Epidermal melanocyte (primary cell): ENCODE results near the gene EXOG.
"Not testable (repeated sequence)": the region's sequence is repeated elsewhere in the genome, so short reads cannot be mapped to it uniquely, and the experiment has no call there.

Source experiments
- DNase-seq: peaks from one replicate; pipeline ENCODE4 v3.0.0; 2011; ENCODE audit warnings: low spot score; ENCODE audit not compliant: insufficient read length

The EXOG gene

DNA sequence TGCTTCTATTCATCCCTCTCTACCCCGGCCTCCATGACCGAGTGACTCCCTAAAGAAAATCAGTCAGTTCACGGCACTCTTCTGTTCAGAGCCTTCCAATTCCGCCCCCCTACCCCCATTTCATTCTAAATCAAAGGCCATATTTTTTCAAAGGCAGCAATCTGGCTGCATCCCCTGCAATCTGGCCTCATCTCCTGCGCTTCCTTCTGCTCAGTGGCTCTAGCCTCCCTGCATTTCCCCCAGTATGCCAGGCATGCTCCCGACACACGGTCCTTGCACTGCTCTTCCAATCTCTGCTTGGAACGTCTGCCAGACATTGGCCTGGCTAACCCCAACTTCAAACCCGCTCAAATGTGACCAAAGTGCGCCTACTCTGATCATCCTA is 67.7 kb downstream of the EXOG start:
- DNase-seq: no peak

DNA sequence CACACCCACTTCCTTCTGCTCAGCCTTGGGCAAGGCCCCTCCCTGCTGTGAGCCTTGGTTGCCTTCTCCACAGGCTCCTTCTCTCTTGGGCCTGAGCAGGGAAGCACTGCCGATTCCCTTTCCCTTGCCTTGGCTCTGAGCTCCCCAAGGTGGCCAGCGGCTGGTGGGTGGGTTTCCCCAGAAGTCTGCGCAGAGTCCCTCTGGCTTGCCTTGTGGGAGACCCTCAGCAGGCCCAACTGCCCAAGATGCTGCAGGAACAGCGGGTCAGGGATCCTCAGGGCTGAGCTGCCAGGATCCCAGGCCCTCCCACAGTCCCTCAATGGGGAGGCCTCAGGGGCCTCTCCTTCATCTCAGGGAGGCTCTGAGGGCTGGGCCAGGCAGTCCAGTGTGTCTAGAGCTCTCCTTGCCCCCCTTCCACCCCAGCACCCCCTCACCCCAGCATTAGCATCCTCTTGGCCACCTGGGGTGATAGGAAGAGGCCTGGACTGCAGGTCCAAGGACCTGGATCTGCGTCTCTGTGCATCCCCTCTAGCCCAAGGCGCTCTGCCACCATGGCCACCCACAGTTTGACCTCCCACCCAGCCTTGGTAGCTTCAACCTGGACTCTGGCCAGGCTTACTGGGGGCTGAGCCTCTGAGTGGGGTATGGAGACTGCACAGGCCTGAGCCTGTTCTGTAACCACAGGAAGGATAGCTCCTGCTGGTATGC is 68.6 kb downstream of the EXOG start:
- DNase-seq: no peak

DNA sequence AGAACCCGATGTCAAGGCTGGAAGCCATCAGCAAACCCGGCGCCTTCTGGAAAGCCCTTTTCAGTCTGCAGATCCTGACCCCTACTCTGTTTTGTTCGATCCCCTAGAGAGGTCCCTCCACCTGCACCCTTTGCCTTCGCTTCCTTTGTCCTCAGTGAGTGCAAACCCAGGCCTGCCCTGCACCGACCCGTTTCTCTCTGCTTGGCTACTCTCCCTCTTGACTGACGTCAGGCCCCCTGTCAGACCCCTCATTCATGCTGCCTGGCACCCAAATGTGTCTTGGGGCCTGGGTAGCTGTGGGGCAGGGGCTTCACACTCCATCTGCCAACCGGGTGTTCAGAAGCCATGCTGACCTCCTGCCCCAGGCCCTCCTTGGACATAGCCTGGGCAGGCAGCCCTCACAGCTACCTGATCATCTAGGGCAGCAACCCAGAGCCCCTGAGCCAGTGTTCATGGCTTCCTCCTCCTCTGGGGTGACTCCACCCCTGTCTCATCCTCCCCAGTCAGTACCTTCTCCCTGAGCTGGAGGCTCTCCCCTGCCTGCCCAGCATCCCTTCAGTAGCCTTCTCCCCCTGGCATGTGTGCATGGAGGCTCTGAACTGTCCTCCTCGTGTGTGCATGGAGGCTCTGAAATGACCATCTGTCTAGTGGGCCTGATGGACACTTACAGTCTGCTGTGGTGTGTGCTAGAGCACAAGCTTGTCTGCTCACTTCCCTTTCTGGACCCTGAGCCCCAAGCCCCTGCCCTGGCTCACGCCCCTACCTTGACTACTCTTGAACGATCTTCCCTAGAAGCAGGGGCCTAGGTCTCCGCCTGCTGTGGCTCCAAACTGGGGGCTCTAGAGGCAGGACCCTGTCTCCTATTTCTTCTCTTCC is 69.4 kb downstream of the EXOG start:
- no peak for DNase-seq

DNA sequence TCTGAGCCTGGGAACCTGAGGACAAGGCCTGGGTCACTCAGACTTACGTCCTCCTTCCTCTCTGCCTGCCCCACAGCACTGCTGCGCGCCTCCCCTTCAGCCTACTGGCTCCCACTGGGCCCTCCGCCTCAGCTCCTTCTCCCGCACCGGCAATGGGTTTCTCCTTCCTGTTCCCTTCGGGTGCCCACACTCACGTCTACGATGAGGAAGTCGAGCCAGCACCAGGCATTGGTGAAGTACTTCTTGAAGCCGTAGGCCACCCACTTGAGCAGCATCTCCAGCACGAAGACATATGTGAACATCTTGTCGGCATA is 70.0 kb downstream of the EXOG start:
- DNase-seq: no peak

DNA sequence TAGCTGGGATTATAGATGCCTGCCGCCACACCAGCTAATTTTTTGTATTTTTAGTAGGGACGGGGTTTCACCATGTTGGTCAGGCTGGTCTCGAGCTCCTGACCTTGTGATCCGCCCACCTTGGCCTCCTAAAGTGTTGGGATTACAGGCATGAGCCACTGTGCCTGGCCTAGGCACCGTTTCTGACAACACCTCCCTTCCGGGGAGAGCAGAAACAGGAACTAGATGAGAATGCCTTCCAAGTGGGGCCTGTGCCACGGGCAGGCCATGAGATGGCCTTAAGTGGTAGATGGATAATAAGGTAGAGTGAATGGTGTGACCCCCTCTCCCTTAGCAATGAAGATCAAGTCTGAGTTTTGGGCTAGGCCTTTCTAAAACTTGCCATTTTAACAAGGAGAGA is 70.7 kb downstream of the EXOG start:
- DNase-seq: not testable (repeated sequence)

DNA sequence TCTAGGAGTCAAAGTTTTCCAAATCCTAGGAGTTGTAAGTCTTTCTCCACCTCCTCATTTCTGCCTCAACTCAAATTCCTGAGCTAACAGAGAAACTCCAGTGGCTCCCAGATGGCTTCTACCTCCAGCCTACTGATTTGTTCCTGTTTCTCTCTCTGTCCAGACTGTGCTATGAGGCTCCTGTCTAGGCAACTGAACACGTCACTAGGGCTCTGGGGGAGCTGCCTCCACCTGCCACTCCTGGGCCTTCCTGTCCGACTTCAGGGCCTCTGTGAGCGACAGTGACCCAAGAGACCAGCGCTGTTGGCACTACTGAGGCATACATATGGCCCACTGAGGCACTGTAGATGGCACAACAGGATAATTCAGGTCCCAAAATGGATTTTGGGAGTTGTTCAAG is 71.4 kb downstream of the EXOG start:
- DNase-seq: no peak

DNA sequence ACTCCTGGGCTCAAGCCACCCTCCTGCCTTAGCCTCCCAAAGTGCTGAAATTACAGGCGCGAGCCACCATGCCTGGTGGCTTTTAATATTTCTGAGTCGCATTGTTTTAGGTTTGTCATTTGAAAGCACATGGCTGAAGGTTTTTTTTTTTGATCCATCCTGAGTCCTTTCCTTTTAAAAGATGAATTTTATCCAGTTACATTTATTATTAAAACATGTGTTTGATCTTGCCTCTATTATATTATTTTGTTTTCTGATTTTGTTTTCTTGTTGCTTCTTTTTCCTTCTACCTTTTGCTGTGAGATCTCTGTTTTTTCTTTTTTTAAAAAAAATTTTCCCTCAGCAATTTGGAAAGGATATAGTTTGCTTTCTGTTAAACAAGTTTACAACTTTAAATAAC is 77.0 kb downstream of the EXOG start:
- no peak for DNase-seq

DNA sequence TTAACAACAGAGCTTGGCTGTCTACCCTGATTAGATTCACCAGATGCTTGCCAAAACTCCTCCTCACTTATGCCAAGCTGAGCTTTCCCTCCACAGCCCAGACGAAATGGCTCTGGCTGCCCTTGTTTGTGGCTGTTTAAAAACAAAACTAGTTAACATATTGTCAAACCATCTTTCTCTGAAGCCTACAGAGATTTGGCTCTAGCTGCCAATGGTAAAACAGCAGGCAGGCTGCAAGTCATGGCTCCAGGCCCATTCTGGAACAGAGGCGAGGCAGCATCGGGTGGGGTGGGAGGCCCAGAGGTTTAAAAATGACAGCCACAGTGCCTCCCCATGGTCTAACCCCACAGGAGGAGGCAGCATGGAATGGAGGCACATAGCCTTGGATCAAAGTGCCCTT is 77.4 kb downstream of the EXOG start:
- no peak for DNase-seq

DNA sequence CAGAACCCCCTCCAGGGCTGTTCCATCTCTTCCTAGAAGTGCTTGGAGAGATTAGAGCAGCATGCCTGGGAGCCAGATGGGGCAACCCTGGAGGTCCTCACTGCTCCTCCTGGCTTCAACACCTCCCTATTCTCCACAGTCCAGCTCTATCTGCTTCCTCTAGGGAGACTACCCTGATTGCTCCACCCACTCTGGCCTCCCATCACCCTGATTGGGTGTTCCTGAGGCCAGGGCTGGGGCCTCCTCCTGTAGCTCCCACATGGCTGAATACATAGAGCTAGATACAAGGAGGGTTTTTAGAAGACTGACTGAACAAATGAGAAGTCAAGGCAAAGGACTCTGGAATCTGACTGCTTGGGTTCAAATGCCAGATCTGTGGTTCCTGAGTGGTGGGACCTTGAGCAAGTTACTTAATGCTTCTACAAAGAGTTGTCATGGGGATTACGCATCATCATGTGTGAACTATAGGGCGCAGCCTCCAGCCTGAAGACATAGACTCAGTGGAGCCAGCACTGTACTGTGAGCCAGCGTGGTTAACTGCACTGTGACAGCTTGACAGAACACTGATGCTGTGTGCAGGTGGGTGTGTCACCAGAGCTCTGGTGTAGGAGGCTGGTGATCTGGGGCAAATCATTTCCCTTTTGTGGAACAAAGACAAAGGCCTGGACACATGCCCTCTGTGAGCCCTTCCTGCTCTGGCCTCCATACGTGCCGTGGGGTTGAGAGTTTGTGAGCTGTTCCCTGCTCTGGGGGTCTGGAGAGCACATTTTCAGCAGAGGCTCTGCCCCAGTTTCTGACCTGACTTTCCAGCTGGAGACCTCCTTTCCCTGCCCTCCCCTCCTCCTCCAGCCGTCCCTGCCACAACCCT is 78.5 kb downstream of the EXOG start:
- no peak for DNase-seq

DNA sequence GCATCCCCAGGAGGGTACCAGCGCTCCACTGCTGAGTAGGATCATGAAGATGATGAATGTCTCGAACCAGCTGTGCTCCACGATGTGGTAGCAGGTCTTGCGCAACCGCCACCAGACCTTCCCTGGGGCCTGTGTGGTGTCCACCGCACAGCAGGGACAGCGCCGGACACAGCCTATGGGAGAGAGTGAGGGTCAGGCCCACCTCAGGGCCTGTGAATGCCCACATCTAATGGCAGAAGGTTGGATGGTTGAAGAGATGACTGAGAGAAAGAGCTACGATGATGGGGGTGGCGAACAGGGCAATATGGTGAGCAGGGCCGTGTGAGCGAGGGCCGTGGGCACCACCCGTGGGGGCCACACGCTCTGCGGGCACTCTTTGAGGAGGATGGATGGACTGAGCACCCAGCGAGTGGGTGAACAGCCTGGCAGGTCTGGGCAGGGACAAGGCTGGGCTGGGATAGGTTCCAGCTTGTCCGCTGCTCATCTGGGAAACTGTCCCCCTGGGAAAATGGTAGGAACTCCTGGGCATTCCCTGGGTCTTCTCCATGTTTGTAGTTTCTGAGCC is 79.2 kb downstream of the EXOG start:
- DNase-seq: no peak
